NCI-H1105 (cell line): ENCODE measurements around the gene SPINK8.
"Not testable (repeated sequence)": the region's sequence is repeated elsewhere in the genome, so short reads cannot be mapped to it uniquely, and the experiment has no call there.

Source experiments
- DNase-seq: peaks from one replicate; lab custom pipeline; 2025; lab: John Stamatoyannopoulos, UW

The SPINK8 gene

DNA sequence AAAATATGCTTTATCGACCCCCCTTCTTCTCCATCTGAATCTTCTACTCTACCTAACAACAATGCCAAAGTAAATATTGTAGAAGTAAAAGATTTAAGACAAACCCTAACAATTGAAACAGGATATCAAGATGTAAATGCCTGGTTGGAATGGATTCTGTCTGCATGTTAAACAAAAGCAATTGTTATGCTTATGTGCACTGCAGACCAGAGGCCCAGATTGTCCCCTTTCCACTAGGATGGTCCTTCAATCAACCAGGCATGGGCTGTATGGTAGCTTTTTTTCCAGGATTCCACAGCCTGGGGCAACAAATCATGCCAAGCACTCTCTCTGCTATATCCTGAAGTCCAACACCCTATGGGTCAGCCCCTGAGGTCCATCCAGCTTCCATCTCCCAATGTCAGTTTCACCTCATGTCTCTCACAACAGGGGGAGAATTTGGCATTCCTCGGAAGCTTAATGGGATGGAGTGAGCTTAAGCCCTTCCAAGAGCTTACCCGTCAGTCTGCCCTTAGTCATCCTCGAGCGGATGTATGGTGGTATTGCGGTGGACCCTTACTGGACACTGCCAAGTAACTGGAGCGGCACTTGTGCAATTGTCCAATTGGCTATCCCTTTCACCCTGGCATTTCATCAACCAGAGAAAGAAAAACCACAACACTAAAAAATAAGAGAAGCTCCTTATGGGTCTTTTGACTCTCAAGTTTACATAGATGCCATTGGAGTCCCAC lies 56.4 kb downstream of the SPINK8 start:
- no peak for DNase-seq

DNA sequence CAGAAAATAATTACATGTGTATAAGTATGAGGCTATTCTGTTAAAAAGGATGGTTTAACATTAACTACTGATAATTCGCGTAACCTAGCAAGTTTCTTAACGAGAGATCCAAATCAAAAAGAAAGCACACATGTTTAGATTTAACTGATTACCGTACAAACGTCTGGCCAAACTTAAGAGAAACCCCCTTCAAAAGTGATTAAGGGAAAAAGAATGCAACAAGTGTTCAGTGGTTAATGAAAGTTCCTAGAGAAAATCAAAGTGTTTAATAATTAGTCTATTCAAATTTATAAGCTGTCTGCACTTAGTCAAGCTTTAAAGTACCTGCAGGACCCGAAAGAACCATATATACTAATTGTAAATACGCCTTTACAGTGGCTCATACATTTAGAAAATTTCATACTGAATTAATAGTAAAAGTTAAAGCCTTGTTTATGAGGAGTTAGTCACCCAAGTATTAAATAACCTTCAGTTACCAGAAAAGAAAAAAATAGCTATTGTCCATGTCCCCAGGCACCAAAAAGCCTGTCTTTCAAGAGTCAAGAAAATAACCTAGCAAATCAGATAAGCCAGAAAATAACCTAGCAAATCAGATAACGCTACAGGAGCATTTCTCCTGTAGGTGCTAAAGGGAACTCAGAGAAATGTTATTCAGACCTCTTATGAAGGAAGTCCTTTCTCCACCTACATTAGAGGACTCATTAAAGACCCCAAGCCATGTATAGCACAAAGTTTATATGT lies 58.0 kb downstream of the SPINK8 start:
- DNase-seq = no peak

DNA sequence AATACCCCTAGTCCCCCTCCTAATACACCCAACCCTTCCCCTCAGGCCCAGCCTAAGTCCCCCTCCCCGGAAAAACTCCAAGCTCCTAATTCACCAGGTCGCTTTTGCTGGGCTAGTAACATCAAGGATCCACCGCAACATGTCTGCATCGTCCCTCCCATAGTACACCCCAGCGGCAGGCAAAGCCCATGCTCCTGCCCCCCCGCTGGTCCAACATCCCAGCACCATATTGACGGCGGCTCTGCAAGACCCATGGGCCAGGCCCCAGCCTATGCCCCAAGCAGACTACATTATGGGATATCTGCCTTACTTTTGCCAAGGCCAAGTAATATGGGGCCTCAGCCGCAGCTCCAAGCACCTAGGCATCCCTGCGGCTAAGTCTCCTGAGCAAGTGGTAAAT lies 59.0 kb downstream of the SPINK8 start:
- no peak for DNase-seq

DNA sequence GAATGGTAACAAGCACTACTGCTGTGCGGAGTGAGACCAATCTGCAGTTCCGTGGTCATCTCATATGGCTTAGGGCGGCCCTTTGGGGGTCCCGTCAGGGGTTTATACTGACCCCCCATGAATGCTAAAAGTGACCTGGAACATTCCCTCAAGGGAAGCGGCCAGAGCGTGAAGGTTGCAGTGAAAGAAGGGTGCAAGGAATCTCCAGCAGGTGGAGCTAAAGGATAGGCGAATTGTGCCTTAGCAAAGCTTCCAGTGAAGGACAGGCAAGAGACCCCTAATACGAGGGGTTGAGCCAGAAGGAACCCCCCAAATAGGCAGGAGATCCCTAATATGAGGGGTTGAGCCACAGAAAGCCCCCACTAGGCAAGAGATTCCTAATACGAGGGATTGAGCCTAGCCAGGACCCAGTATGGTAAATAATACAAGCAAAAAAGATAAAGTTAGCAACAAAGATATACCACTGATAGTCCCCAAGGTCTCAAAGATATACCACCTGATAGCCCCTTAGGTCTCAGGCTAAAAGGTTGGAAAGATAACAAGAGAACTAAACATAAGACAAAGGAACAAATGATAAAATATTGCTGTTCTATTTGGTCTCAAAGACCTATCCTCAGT lies 59.8 kb downstream of the SPINK8 start:
- peak; percentile 38 for DNase-seq

DNA sequence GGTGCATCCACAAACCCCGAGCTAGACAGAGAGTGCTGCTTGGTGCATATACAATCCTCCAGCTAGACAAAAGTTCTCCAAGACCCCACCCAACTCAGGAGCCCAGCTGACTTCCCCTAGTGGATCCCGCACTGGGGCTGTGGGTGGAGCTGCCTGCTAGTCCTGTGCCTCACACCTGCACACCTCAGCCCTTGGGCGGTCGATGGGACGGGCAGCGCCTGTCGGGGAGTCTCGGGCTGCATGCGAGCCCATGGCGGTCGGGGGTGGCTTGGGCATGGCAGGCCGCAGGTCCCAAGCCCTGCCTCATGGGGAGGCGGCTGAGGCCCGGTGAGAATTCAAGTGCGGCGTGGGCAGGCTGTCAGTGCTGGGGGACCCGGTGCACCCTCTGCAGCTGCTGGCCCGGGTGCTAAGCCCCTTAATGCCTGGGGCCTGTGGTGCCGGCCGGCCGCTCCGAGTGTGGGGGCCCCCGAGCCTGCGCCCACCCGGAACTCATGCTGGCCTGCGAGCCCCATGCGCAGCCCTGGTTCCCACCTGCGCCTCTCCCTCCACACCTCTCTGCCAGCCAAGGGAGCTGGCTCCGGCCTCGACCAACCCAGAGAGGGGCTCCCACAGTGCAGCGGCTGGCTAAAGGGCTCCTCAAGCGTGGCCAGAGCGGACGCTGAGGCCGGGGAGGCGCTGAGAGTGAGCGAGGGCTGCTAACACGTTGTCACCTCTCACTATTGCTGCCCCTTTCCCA lies 61.5 kb downstream of the SPINK8 start:
- no peak for DNase-seq

DNA sequence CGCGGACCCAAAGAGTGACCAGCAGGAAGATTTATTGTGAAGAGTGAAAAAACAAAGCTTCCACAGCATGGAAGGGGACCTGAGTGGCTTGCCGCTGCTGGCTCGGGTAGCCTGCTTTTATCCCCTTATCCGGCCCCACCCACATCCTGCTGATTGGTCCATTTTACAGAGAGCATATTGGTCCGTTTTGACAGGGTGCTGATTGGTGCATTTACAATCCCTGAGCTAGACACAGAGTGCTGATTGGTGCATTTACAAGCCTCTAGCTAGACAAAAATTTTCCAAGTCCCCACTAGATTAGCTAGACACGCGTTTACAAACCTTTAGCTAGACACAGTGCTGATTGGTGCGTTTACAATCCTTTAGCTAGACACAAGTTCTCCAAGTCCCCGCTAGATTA lies 62.2 kb downstream of the SPINK8 start:
- DNase-seq = not testable (repeated sequence)

DNA sequence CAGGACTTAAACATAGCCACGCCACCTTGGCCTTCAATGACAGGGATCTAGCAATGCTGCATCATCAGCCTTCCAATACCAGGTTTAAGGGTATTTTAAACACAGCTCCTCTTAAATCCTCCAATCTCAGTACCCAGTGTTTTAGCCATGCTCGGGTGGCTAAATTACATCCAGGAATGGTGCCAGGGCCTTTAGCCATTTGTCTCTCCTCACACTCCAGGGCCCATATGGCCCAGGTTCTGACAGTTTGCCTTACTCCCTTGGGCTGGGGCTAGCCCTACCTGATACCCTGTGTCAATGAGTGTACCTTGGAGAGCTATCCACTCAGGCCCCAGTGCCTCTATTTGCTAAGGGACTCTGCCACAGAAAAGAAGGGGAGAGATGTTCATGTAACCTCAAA lies 63.2 kb downstream of the SPINK8 start:
- DNase-seq = no peak

DNA sequence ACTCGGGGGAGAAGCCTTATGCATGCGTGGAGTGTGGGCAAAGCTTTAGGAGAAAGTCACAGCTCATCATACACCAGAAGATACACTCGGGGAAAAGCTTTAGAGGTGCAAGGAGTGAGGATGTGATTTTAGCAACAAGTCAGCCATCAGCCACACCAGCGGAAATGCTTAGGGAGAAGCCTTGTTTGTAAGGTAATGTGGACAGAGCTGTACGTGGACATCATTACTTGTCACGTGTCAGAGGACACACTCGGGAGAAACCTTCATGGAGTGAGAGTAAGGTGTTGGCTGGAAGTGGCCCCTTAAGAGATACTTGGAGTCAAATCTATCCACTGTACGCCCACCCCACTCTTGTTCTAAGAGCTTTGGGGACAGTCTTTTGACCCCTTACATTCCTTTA lies 63.9 kb downstream of the SPINK8 start:
- DNase-seq = no peak

DNA sequence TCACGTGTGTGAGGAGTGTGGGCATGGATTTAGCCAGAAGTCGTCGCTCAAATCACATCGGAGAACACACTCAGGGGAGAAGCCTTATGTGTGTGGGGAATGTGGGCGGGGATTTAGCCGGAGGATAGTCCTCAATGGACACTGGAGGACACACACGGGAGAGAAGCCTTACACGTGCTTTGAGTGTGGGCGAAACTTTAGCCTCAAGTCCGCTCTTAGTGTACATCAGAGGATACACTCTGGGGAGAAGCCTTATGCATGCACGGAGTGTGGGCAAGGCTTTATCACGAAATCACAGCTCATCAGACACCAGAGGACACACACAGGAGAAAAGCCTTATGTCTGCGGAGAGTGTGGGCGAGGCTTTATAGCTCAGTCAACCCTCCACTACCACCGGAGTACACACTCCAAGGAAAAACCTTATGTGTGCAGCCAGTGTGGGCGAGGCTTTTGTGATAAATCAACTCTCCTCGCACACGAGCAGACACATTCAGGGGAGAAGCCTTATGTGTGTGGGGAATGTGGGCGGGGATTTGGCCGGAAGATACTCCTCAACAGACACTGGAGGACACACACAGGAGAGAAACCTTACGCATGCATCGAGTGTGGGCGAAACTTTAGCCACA lies 64.4 kb downstream of the SPINK8 start:
- no peak for DNase-seq

DNA sequence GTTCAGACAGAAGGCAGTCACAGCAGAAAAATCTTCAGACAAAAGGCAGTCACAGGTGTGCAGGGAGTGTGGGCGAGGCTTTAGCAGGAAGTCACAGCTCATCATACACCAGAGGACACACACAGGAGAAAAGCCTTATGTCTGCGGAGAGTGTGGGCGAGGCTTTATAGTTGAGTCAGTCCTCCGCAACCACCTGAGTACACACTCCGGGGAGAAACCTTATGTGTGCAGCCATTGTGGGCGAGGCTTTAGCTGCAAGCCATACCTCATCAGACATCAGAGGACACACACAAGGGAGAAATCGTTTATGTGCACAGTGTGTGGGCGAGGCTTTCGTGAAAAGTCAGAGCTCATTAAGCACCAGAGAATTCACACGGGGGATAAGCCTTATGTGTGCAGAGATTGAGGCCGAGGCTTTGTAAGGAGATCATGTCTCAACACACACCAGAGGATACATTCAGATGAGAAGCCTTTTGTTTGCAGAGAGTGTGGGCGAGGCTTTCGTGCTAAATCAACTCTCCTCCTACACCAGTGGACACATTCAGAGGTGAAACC lies 65.0 kb downstream of the SPINK8 start:
- DNase-seq = no peak

DNA sequence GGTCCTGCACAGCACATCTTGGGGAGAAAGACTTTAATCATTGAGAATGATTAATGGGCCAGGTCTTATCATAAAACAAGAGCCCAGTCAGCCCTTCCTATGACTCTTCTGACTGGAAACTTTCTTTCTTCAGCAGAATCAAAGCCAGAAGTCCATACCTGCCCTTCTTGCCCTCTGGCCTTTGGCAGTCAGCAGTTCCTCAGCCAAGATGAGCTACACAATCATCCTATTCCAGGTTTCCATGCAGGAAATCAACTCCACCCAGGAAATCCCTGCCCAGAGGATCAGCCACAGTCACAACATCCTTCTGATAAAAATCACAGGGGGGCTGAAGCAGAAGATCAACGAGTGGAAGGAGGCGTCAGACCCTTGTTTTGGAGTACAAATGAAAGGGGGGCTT lies 65.7 kb downstream of the SPINK8 start:
- DNase-seq = no peak

DNA sequence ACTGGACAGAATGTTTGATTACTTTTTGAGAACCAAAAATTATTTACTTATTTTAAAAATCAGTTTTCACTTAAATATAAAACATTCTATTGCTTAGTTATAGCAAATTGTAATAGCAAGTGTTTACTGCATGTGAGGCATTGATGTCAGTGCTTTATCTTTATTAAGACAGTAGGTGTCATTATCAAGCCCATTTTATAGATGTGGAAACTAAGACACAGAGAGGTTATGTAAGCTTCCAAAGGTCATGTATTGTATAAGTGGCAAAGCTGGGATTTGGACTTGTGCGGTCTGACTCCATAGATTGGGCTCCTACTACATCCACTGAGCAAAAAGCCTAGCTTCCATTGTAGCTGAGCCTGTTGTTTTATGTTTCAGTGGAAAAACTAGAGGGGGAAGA lies 74.9 kb downstream of the SPINK8 start:
- no peak for DNase-seq
